Skeletal muscle tissue (tissue), 4 donors: ENCODE results near the gene SLC2A10. TPM values are rescaled to one million over a fixed set of nuclear protein-coding genes. Genes with fewer than 3 reads are reported as not detected.

Experiments
- H3K27ac ChIP-seq: one replicate; pipeline ENCODE4 v1.7.0; 2013; ENCODE audit warnings: mild to moderate bottlenecking, low read depth, low read length, inconsistent platforms
- H3K27me3 ChIP-seq, 3 donors: one replicate each; pipeline ENCODE4 v1.7.0; 2013; ENCODE audit warnings: low read length in 3 of 3; ENCODE audit not compliant: control insufficient read depth in 3 of 3, insufficient read depth in 3 of 3
- H3K36me3 ChIP-seq, 3 donors: one replicate each; pipeline ENCODE4 v1.7.0; 2013; ENCODE audit warnings: low read length in 3 of 3; ENCODE audit not compliant: control insufficient read depth in 3 of 3, insufficient read depth in 3 of 3
- H3K4me1 ChIP-seq, 3 donors: one replicate each; pipeline ENCODE4 v1.7.0; 2013; ENCODE audit warnings: low read length in 3 of 3, mild to moderate bottlenecking in 3 of 3; ENCODE audit not compliant: control insufficient read depth in 3 of 3, insufficient read depth in 3 of 3
- H3K4me3 ChIP-seq, 3 donors: one replicate each; pipeline ENCODE4 v1.7.0; 2013; ENCODE audit warnings: low read length in 3 of 3
- H3K9ac ChIP-seq, 3 donors: one replicate each; pipeline ENCODE4 v1.7.0; 2013; ENCODE audit warnings: low read length in 3 of 3, mild to moderate bottlenecking in 3 of 3, moderate library complexity in 2 of 3, low read depth in 1 of 3
- H3K9me3 ChIP-seq, 3 donors: one replicate each; pipeline ENCODE4 v1.7.0; 2013; ENCODE audit warnings: low read length in 3 of 3; ENCODE audit not compliant: control insufficient read depth in 3 of 3
- total RNA-seq: library from RNA; depleted of rRNA; stranded (reverse); fragments of >200 nt; gene quantifications from one replicate; pipeline ENCODE4 v1.2.3, GENCODE V29; 2014
- donor health status: Osteomylitis.

SLC2A10 gene
- total RNA-seq, 1 donor from 2014 or later = 24.0 TPM

DNA sequence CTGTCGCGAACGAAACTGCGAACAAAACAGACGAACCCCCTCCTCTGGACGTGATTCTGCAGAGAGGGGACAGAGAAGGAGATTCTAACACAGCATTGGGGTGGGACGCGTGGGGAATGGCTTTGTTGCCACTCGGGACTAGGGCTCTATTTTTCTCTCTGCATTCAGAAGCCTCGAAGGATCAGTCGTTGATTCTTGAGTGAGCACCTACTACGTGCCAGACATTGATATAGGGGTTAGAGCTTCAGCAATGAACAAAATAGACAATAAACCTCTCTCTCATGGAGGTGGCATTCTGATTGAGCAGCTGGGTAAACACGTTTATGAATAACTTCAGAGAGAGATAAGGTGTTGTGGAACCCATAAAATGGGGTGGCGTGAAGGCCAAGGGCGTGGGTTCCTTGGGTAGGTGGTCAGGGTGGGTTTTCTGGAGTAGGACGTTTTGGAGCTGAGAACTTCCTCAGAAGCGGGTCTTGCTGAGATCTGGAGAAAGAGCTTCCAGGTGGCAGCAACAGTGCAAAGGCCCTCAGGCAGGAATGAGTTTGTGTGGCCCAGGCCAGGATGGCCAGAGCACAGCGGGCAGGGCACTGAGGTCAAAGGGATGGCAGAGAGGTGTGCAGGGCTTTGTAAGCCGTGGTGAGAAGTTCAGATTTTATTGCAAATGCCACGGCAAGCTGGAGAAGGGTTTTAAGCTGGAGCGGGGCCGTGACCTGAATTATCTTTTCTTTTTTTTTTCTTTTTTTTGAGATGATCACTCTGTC lies 884 bp downstream of the SLC2A10 start:
- peaks cover 9 to 26% (median 17%) of the 10 kb centered on the region in 3 donors for H3K27me3 ChIP-seq
- peak overlapping the region; percentile 50 to 73 (median 73) for H3K9ac ChIP-seq
- peaks cover 3 to 9% (median 8%) of the 10 kb centered on the region in 3 donors for H3K4me1 ChIP-seq
- H3K9me3 ChIP-seq = no peaks in the 10 kb centered on the region
- no peaks in the 10 kb centered on the region for H3K36me3 ChIP-seq
- H3K27ac ChIP-seq = peak overlapping the region; percentile 12
- peak overlapping the region; percentile 67 to 79 (median 69) for H3K4me3 ChIP-seq

DNA sequence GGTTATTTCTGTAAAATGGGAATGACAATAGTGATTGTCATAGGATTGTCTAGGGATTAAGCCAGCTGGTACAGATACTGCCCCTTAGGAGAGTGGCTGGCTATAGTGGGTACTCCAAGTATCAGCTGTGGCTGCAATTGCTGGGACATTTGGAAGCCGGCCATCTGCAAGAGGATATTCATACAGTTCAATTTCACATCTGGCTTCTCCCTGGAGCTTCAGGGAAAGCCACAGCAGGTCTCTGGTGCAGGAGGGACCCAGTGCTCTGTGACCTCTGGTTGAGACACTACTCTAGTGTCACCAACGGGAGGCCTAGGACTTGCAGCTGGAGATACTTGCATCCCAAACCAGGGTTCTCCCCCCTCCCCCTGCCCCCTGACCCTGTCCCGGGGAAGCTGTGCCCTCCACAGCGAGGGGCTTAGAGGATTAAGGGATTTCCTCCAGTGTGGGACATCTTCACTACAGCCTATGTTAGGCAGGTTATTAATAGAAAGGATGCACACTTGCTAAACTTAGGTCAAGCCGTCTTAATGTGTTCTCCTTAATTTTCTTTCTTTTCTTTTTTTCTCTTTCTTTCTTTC lies 2.7 kb downstream of the SLC2A10 start:
- Histone ChIP-seq H3K27ac (no peak overlapping the region), H3K9me3 (no peaks in the 10 kb centered on the region), H3K36me3 (no peaks in the 10 kb centered on the region), H3K4me3 (no peak overlapping the region), H3K9ac (no peak overlapping the region), H3K27me3 (peaks cover 9 to 28% (median 16%) of the 10 kb centered on the region in 3 donors), H3K4me1 (peaks cover 6 to 9% (median 8%) of the 10 kb centered on the region in 3 donors)

DNA sequence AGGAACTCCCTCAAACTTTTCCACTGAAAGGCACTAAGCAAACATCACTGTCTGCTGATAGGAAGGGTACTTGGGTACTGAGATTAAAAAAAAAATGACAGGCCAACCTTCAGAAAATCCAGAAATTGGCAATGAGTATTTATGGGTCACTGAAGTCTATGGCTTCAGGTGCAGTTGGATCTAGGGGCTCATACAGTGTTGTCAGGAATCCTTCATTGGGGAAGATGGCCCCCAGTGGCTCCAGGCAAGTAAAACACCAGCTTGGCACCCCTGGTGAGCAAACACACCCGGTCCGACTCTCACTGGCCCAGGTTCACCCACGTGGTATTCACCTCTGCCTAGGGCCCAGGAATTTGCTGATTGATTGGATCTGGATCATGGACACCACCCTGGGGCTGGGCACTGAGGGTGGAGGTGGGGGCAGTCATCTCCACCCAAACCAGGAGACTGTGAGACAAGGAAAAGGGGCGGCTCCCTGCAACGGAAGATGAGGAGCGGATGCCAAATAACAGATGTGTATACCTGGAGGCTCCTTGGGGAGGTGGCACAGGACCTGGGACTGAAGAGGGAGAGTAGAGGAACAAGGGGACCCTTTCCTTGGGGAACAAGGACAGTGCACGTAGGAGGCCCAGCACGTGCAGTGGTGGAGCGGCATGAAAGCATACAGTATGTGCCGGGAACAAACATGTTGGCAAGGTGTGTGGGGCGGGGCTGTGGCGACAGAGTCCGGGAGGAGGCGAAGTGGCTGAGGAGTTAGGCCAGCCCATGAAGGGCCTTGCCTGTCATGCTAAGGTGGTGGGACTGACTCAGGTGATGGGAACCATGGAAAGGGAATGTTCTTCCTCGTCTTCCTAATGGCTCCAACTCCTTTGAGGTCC lies 4.7 kb downstream of the SLC2A10 start:
- Histone ChIP-seq H3K36me3 (no peaks in the 10 kb centered on the region), H3K27ac (no peak overlapping the region), H3K9ac (no peak overlapping the region), H3K4me1 (peaks cover 6 to 9% (median 6%) of the 10 kb centered on the region in 3 donors), H3K9me3 (no peaks in the 10 kb centered on the region), H3K4me3 (no peak overlapping the region), H3K27me3 (peaks cover 6 to 24% (median 10%) of the 10 kb centered on the region in 3 donors)

DNA sequence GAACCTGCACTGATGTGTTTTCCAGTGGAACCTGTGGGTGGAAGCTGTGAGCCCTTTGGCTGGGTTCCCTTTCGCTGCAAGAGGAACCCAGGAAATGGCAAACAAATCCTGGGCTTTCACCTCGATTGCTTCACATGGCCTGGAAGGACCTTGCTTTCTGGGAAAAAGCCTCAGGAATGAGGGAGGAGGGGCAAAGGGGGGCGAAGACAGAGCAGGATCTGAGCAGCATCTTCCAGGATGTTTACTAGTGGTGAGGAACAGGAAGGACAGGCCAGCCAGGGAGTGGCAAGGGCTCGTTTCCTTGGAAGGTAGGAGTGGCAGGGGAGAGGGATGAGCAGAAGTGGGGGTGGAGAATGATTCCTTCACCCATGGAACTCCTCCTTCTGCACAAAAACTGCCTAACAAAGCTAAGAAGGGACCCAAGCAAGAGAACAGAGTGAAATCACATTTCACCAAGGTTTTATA lies 5.9 kb downstream of the SLC2A10 start:
- peaks cover 3 to 6% (median 3%) of the 10 kb centered on the region in 3 donors for H3K4me1 ChIP-seq
- no peak overlapping the region for H3K4me3 ChIP-seq
- H3K27me3 ChIP-seq = peaks cover 3 to 18% (median 5%) of the 10 kb centered on the region in 3 donors
- no peak overlapping the region for H3K27ac ChIP-seq
- no peaks in the 10 kb centered on the region for H3K9me3 ChIP-seq
- H3K36me3 ChIP-seq = no peaks in the 10 kb centered on the region
- H3K9ac ChIP-seq = no peak overlapping the region

DNA sequence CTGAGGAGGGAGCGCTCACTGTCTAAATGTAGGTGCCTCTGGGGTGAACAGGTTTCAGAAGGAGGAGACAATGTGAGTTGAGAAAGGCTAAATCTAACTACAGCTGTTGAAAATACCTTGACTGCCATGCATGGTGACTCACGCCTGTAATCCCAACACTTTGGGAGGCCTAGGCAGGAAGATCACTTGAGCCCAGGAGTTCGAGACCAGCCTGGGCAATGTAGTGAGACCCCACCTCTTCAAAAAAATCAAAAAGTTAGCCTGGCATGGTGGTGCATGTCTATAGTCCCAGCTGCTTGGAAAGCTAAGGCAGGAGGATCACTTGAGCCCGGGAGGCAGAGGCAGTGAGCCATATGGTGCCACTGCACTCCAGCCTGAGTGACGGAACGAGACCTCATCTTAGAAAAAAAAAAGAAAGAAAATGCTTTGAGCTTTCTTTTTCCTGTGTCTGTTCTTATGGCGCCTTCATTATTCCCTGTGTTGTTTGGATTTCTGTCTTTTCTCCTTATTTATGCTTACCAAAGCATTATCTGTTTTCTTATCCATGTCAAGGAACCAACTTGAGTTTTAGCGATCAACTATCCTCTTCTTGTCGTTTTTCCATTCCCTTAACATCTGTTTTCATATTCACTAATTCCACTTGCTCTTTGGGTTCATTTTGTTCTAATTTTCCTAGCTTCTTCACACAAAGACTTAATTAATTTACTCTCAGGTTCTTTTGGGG lies 8.5 kb downstream of the SLC2A10 start:
- no peak overlapping the region for H3K27ac ChIP-seq
- peaks cover 0 to 3% (median 0%) of the 10 kb centered on the region in 3 donors for H3K4me1 ChIP-seq
- H3K27me3 ChIP-seq = peaks cover 0 to 8% (median 0%) of the 10 kb centered on the region in 3 donors
- peaks cover 0 to 2% (median 0%) of the 10 kb centered on the region in 3 donors for H3K9me3 ChIP-seq
- no peak overlapping the region for H3K4me3 ChIP-seq
- H3K9ac ChIP-seq = no peak overlapping the region
- no peaks in the 10 kb centered on the region for H3K36me3 ChIP-seq

DNA sequence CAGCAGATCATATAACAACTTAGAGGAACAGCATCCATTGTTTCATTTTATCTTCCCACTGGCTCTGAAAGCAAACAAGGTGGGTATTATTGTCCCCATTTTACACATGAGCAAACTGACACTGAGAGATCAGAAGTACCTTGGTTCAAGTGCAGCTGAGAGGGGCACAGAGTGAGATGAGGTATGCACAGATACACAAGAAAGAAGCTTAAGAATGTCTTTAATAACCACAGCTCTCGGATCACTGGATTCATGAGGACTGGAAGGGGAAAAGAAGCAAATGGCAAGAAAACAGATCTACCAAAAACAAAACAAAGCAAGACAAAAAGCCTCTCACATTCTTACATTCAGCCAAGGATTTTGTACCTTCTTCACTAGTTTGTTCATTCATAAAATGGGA lies 10.6 kb downstream of the SLC2A10 start:
- no peak overlapping the region for H3K27ac ChIP-seq
- H3K27me3 ChIP-seq = peaks cover 0 to 4% (median 0%) of the 10 kb centered on the region in 3 donors
- no peak overlapping the region for H3K9ac ChIP-seq
- peaks cover 0 to 3% (median 0%) of the 10 kb centered on the region in 3 donors for H3K4me1 ChIP-seq
- H3K9me3 ChIP-seq = peaks cover 0 to 2% (median 0%) of the 10 kb centered on the region in 3 donors
- H3K36me3 ChIP-seq = no peaks in the 10 kb centered on the region
- H3K4me3 ChIP-seq = no peak overlapping the region

DNA sequence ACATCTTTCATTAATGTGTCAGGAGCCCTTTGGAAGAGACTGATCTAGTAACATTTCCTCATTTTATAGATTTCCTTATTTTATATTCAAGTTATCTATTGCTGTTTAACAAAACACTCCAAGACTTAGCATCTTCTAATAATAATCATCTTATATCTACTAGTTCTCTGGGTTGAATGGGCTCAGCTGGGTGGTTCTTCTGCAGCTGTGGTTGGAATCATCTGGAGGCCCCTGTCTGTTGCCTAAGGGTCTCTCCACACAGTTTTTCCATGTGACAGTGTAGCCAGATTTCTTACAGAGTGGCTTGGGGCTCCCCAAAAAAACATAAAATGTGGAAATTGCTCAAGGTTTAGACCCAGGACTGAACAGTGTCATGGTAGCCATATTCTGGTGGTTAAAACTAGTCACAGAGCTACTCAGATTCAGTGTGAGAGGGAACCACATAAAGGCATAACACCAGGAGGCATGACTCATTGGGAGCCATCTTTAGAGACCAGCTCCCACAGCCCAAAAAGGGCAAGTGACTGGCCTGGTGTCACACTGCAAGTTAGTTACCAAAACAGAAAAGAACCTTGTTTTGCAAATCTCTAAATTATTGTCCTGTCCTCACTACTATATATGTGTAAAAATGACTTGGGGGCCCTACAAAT lies 11.5 kb downstream of the SLC2A10 start:
- Histone ChIP-seq H3K27ac (no peak overlapping the region), H3K36me3 (peaks cover 0 to 2% (median 0%) of the 10 kb centered on the region in 3 donors), H3K9me3 (peaks cover 0 to 2% (median 0%) of the 10 kb centered on the region in 3 donors), H3K27me3 (no peaks in the 10 kb centered on the region), H3K4me3 (no peak overlapping the region), H3K9ac (no peak overlapping the region), H3K4me1 (no peaks in the 10 kb centered on the region)

DNA sequence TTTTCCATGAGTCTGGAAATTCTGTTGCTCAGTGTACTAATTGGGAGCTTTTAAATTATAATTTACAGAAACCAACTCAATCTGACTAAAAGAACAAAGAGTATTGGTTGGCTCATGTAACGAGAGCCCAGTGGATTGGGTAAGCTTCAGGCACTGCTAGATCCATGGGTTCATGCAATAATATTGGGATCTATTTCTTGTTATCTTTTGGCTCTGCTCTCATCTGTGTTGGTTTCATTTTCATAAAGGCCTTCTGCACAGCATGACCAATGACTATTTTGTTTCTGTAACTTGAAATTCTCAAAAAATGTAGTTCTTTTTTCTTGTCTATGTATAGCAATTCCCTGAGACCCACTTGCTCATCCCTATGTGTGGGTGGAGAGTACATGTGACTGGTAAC lies 12.0 kb downstream of the SLC2A10 start:
- Histone ChIP-seq H3K4me1 (no peaks in the 10 kb centered on the region), H3K36me3 (peaks cover 0 to 2% (median 0%) of the 10 kb centered on the region in 3 donors), H3K9ac (no peak overlapping the region), H3K9me3 (peaks cover 0 to 2% (median 0%) of the 10 kb centered on the region in 3 donors), H3K4me3 (no peak overlapping the region), H3K27me3 (no peaks in the 10 kb centered on the region), H3K27ac (no peak overlapping the region)

DNA sequence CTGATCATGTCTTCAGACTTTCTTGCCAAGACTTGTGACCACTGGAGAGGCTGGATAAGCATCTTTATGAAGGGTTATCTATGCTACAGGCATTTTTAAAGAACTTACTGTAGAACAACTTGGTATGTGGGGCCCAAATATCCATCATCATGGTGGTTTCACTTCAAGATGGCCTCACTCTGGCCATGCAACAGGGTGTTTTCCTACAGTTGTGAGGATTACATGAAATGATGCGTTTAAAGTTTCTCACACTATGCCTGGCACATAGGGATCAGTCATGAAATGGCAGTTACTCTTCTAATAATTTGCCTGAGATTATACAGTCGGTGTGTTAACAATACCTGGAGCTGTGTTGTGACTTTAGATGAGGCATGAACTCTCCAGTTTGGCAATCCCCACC lies 13.0 kb downstream of the SLC2A10 start:
- Histone ChIP-seq H3K4me1 (no peaks in the 10 kb centered on the region), H3K9me3 (peaks cover 0 to 2% (median 0%) of the 10 kb centered on the region in 3 donors), H3K9ac (no peak overlapping the region), H3K4me3 (no peak overlapping the region), H3K27ac (no peak overlapping the region), H3K36me3 (peaks cover 0 to 2% (median 0%) of the 10 kb centered on the region in 3 donors), H3K27me3 (no peaks in the 10 kb centered on the region)
